H9 (cell line): Measurements from ENCODE around the gene RBFOX1. TPM values are rescaled to one million over a fixed set of nuclear protein-coding genes. Genes with fewer than 3 reads are reported as not detected.

Experiments
- DNase-seq: peaks from one replicate; pipeline ENCODE4 v3.0.0-alpha.2; 2017
- H2AFZ ChIP-seq: one replicate; pipeline ENCODE4 v1.6.1; 2013; ENCODE audit warnings: mild to moderate bottlenecking, low read length, control low read depth, moderate library complexity
- H2AK5ac ChIP-seq: 2 replicates; pipeline ENCODE4 v1.6.1; 2013; ENCODE audit warnings: low read length, control low read depth, mixed read lengths; ENCODE audit not compliant: insufficient read length
- H2BK120ac ChIP-seq: one replicate; pipeline ENCODE4 v1.6.1; 2013; ENCODE audit warnings: low read depth, mild to moderate bottlenecking, low read length, control low read depth, inconsistent platforms; ENCODE audit not compliant: poor library complexity, severe bottlenecking
- H2BK12ac ChIP-seq: 2 replicates; pipeline ENCODE4 v1.6.1; 2013; ENCODE audit warnings: low read length, control low read depth, mixed read lengths, low read depth; ENCODE audit not compliant: insufficient read length
- H2BK15ac ChIP-seq: 2 replicates; pipeline ENCODE4 v1.6.1; 2013; ENCODE audit warnings: low read depth, low read length, control low read depth
- H2BK20ac ChIP-seq: one replicate; pipeline ENCODE4 v1.6.1; 2013; ENCODE audit warnings: low read depth, mild to moderate bottlenecking, low read length, control low read depth, inconsistent platforms; ENCODE audit not compliant: poor library complexity, severe bottlenecking
- H2BK5ac ChIP-seq: 2 replicates; pipeline ENCODE4 v1.6.1; 2013; ENCODE audit warnings: low read length, control low read depth, mixed read lengths; ENCODE audit not compliant: insufficient read length
- H3K14ac ChIP-seq: 2 replicates; pipeline ENCODE4 v1.6.1; 2013; ENCODE audit warnings: low read length, control low read depth; ENCODE audit not compliant: insufficient read depth
- H3K18ac ChIP-seq: 2 replicates; pipeline ENCODE4 v1.6.1; 2013; ENCODE audit warnings: low read depth, mild to moderate bottlenecking, mixed read lengths, low read length, control low read depth; ENCODE audit not compliant: insufficient read length
- H3K23ac ChIP-seq: 2 replicates; pipeline ENCODE4 v1.6.1; 2013; ENCODE audit warnings: low read length, control low read depth, mixed read lengths, low read depth; ENCODE audit not compliant: insufficient read length
- H3K23me2 ChIP-seq: 2 replicates; pipeline ENCODE4 v1.6.1; 2013; ENCODE audit warnings: low read depth, mild to moderate bottlenecking, mixed read lengths, low read length, control low read depth; ENCODE audit not compliant: insufficient read length, poor library complexity, severe bottlenecking
- H3K27ac ChIP-seq: 2 replicates; pipeline ENCODE4 v1.5.1; 2013; ENCODE audit warnings: low read length, control low read depth, mixed read lengths, low read depth; ENCODE audit not compliant: insufficient read length
- H3K27me3 ChIP-seq: 2 replicates; pipeline ENCODE4 v1.6.1; 2013; ENCODE audit warnings: low read length, control low read depth, inconsistent platforms; ENCODE audit not compliant: insufficient read depth
- H3K4ac ChIP-seq: 2 replicates; pipeline ENCODE4 v1.6.1; 2013; ENCODE audit warnings: low read depth, mild to moderate bottlenecking, control low read depth, inconsistent platforms, low read length, moderate library complexity
- H3K4me1 ChIP-seq: 2 replicates; pipeline ENCODE4 v1.6.1; 2013; ENCODE audit warnings: low read length, control low read depth, inconsistent platforms; ENCODE audit not compliant: insufficient read depth
- H3K4me2 ChIP-seq: 2 replicates; pipeline ENCODE4 v1.6.1; 2013; ENCODE audit warnings: low read length, control low read depth, mixed read lengths; ENCODE audit not compliant: insufficient read length, insufficient read depth
- H3K56ac ChIP-seq: 2 replicates; pipeline ENCODE4 v1.6.1; 2013; ENCODE audit warnings: low read depth, mild to moderate bottlenecking, mixed read lengths, low read length, control low read depth; ENCODE audit not compliant: insufficient read length
- H3K79me1 ChIP-seq: 2 replicates; pipeline ENCODE4 v1.6.1; 2013; ENCODE audit warnings: low read depth, mild to moderate bottlenecking, moderate library complexity, low read length, control low read depth, inconsistent platforms; ENCODE audit not compliant: insufficient read depth, poor library complexity, severe bottlenecking
- H3K79me2 ChIP-seq: 2 replicates; pipeline ENCODE4 v1.6.1; 2013; ENCODE audit warnings: low read length, control low read depth, inconsistent platforms; ENCODE audit not compliant: insufficient read depth
- H3K9ac ChIP-seq: 2 replicates; pipeline ENCODE4 v1.6.1; 2013; ENCODE audit warnings: low read length, control low read depth, mixed read lengths; ENCODE audit not compliant: insufficient read length; ENCODE audit errors: extremely low read depth
- H3K9me3 ChIP-seq: one replicate; pipeline ENCODE4 v1.6.1; 2013; ENCODE audit warnings: low read depth, low read length, inconsistent platforms; ENCODE audit not compliant: control insufficient read depth
- H3T11ph ChIP-seq: one replicate; pipeline ENCODE4 v1.6.1; 2013; ENCODE audit warnings: mild to moderate bottlenecking, low read length, control low read depth, inconsistent platforms
- H4K20me1 ChIP-seq: one replicate; pipeline ENCODE4 v1.6.1; 2013; ENCODE audit not compliant: control insufficient read depth, insufficient read length, insufficient read depth
- H4K5ac ChIP-seq: 2 replicates; pipeline ENCODE4 v1.6.1; 2013; ENCODE audit warnings: low read depth, mild to moderate bottlenecking, mixed read lengths, low read length, control low read depth; ENCODE audit not compliant: insufficient read length
- H4K8ac ChIP-seq: replicated peaks from 2 replicates; pipeline ENCODE4 v1.6.1; 2013; ENCODE audit warnings: low read length, control low read depth, mixed read lengths, low read depth; ENCODE audit not compliant: insufficient read length
- H4K91ac ChIP-seq: 2 replicates; pipeline ENCODE4 v1.6.1; 2013; ENCODE audit warnings: low read depth, mild to moderate bottlenecking, moderate library complexity, mixed read lengths, low read length, control low read depth; ENCODE audit not compliant: insufficient read length
- H3K27ac Mint-ChIP-seq, 3 experiments: 2 replicates in 2 of 3; 3 replicates in 1 of 3; pipeline ENCODE4 v1.8.0; 2020 to 2021; ENCODE audit warnings: mixed read lengths in 3 of 3, mild to moderate bottlenecking in 1 of 3, moderate library complexity in 1 of 3
- H3K27me3 Mint-ChIP-seq: 2 replicates; pipeline ENCODE4 v1.8.0; 2021; ENCODE audit warnings: low read depth, mild to moderate bottlenecking, moderate library complexity, mixed read lengths
- H3K36me3 Mint-ChIP-seq, 3 experiments: 2 replicates in 2 of 3; 3 replicates in 1 of 3; pipeline ENCODE4 v1.8.0; 2020 to 2021; ENCODE audit warnings: low read depth in 3 of 3, mixed read lengths in 3 of 3; ENCODE audit not compliant: insufficient read depth in 1 of 3
- H3K4me1 Mint-ChIP-seq, 2 experiments: 2 replicates each; pipeline ENCODE4 v1.8.0; 2020; ENCODE audit warnings: mixed read lengths in 2 of 2
- H3K4me3 Mint-ChIP-seq, 2 experiments: 2 replicates in 1 of 2; 3 replicates in 1 of 2; pipeline ENCODE4 v1.8.0; 2020 to 2021; ENCODE audit warnings: mild to moderate bottlenecking in 2 of 2, mixed read lengths in 2 of 2, moderate library complexity in 1 of 2
- H3K9me3 Mint-ChIP-seq, 2 experiments: 2 replicates in 1 of 2; 3 replicates in 1 of 2; pipeline ENCODE4 v1.8.0; 2020; ENCODE audit warnings: mild to moderate bottlenecking in 2 of 2, mixed read lengths in 2 of 2, moderate library complexity in 1 of 2
- CTCF ChIP-seq: fragments of 200-600 bp; sonication (generic); conservative IDR thresholded peaks from 3 replicates; pipeline ENCODE4 v1.8.0; 2021; ENCODE audit warnings: antibody characterized with exemption, mild to moderate bottlenecking
- WGBS: extraction: QIAGEN DNeasy Blood & Tissue Kit; methylation state at CpG from one replicate; pipeline ENCODE4 v1.1.7; 2013; ENCODE audit warnings: missing lambda C conversion rate, low lambda C conversion rate, mixed read lengths; ENCODE audit not compliant: insufficient read length; ENCODE audit errors: extremely low coverage; 5-methylcytosine and 5-hydroxymethylcytosine counted together
- total RNA-seq: library from RNA; stranded (reverse); gene quantifications from 2 replicates; pipeline ENCODE4 v1.2.1, GENCODE V29; 2021

Gene RBFOX1
- total RNA-seq, 1 experiment from 2014 or later: 2.0 TPM

- no peak overlapping the region for H3K23ac ChIP-seq
- no peaks in the 10 kb centered on the region for H3K36me3 Mint-ChIP-seq
- no peak overlapping the region for H3K4ac ChIP-seq
- no peak overlapping the region for H2BK12ac ChIP-seq
- H3K56ac ChIP-seq: no peak overlapping the region
- H3T11ph ChIP-seq: no peak overlapping the region
- H3K23me2 ChIP-seq: no peaks in the 10 kb centered on the region
- H3K79me1 ChIP-seq: no peaks in the 10 kb centered on the region
- no peak overlapping the region for H3K9ac ChIP-seq
- H2AK5ac ChIP-seq: no peak overlapping the region
- no peak overlapping the region for H3K4me2 ChIP-seq
- WGBS: no CpG with 5 or more reads among the region's 6 CpGs
- H3K4me1 ChIP-seq: no peaks in the 10 kb centered on the region
- H3K27me3 ChIP-seq: no peaks in the 10 kb centered on the region
- TF ChIP-seq CTCF: no peak
- no peak overlapping the region for H3K4me3 Mint-ChIP-seq
- no peaks in the 10 kb centered on the region for H3K9me3 ChIP-seq
- H4K5ac ChIP-seq: no peak overlapping the region
- H2BK5ac ChIP-seq: no peak overlapping the region
- no peak overlapping the region for H3K27ac ChIP-seq
- no peak for DNase-seq
- no peaks in the 10 kb centered on the region for H3K9me3 Mint-ChIP-seq
- H3K4me1 Mint-ChIP-seq: peaks cover 3 to 8% of the 10 kb centered on the region in 2 experiments
- H4K8ac ChIP-seq: no peak overlapping the region
- H3K14ac ChIP-seq: no peak overlapping the region
- no peak overlapping the region for H2BK20ac ChIP-seq
- H2AFZ ChIP-seq: no peak overlapping the region
- no peak overlapping the region for H4K91ac ChIP-seq
- no peaks in the 10 kb centered on the region for H4K20me1 ChIP-seq
- H2BK120ac ChIP-seq: no peak overlapping the region
- no peak overlapping the region for H2BK15ac ChIP-seq
- H3K79me2 ChIP-seq: no peaks in the 10 kb centered on the region
- H3K18ac ChIP-seq: no peak overlapping the region
- 0 out of 7 replicates have a peak overlapping the region, but pooled peaks of 1 of the 3 experiments have one; percentile 56 for H3K27ac Mint-ChIP-seq
- no peaks in the 10 kb centered on the region; the same call in 1 of the 2 replicates for H3K27me3 Mint-ChIP-seq
These were observed 251.9 kb downstream of the RBFOX1 start for GRCh38 chr16:7584561-7584960.
